Fibroblast of skin of back (primary cell): Measurements from ENCODE around the gene CCNA1. TPM values are rescaled to one million over a fixed set of nuclear protein-coding genes. Genes with fewer than 3 reads are reported as not detected.

Experiments used
- DNase-seq: peaks from one replicate; pipeline ENCODE4 v3.0.0-alpha.2; 2013
- polyA plus RNA-seq, 2 experiments: library from polyadenylated mRNA; unstranded; fragments of 120-200 nt; gene quantifications; one replicate each; pipeline ENCODE4 v1.2.1, GENCODE V29; 2013; ENCODE audit not compliant: insufficient read length in 2 of 2

The CCNA1 gene
- not detected for polyA plus RNA-seq (2013, experiment 1 of 2; ENCODE audit: insufficient read length)
- polyA plus RNA-seq (2013, experiment 2 of 2; ENCODE audit: insufficient read length), result not detected

GRCh38 chr13:36432106-36432544 lies at the start of gene CCNA1:
Gene CCNA1 (plus strand): TSS chr13:36432495. CDS start chr13:36433057, 562 bp downstream.
- no peak for DNase-seq

DNA sequence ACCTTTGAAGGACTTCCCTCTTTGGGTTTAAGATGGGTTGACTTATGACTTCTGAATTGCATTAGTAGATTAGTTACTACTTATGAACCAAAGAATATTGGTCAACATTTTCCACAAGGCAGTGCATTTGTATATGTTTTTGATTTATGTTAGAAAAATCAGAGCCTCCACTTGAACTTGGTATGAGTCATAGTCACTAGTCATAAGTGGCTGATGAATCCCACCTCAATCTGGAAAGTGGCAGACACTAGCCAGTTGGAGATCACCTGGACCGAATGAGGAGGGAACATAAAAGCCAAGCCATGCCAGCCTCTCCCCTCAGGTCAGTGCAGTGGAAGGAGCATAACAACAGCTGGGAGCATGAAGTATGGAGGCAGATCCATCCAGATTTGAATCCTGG lies 46.8 kb upstream of the CCNA1 start:
- no peak for DNase-seq

DNA sequence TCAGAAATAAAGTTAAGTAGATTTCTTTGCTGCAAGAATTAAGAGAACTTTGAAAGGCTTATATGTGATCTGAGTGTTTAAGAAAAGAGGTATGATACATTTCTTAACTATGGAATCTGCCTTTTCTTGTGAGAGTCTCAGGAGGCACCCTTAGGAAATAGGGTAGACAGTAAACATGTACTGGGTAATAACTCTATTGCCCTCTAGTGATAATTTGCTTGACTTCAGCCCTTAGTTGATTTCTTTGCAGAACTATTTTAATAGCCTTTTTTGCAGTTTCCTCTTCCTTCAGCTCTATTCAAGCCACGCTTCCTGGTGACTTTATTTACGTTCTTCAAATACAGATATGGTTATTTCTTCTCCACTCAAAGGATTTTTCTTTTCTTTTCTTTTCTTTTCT lies 37.0 kb upstream of the CCNA1 start:
- DNase-seq, result peak; percentile 64

- no peak for DNase-seq
These were observed 27.1 kb upstream of the CCNA1 start for GRCh38 chr13:36405151-36405550.

GRCh38 chr13:36412736-36413135 lies 19.6 kb upstream of the CCNA1 start:
- DNase-seq, result no peak

- DNase-seq, result no peak
These were observed 19.1 kb upstream of the CCNA1 start for GRCh38 chr13:36413161-36413560.

DNA sequence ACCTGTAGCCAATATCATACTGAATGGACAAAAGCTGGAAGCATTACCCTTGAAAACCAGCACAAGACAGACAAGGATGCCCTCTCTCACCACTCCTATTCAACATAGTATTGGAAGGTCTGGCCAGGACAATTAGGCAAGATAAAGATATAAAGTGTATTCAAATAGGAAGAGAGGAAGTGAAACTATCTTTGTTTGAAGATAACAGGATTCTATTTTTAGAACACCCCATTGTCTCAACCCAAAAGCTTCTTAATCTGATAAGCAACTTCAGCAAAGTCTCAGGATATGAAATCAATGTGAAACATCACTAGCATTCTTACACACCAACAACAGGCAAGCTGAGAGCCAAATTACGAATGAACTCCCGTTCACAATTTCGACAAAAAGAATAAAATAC lies 17.8 kb upstream of the CCNA1 start:
- DNase-seq, result no peak

GRCh38 chr13:36417331-36417730 lies 15.0 kb upstream of the CCNA1 start:
- no peak for DNase-seq

DNA sequence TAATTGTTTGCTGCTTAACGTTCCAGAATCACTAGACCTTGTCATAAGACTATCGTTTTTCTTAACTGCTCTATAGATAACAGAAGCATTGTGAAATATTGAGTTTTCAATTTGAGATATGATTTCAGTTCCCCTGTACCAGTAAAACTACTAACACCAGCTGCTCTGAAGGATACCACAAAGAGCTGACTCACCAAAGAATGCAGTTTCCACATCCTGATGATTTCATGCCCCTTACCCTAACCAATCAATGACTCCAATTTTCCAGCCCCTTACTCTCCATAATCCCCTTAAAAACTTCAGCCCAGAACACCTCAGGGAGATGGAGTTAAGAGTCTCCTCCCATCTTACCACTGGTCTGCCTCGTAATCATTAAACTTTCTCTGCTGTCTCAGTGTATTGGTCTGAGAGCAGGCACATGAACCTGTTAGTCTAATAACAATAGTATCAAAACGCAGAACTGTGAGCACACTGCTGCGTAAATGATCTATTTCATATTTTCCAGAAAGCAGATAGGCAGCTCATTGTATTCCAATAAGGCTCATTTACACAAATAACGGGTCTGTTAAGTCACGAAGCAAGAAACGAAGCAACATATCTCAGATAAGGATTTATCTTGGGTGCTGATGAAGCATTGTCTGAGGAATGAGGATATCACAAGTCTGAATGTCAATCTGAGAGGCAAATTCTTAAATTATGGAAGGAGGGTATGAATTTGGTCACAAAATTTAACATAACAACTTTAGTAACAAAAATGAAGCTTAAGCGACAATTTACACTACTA lies 14.1 kb upstream of the CCNA1 start:
- DNase-seq, result peak; percentile 46

DNA sequence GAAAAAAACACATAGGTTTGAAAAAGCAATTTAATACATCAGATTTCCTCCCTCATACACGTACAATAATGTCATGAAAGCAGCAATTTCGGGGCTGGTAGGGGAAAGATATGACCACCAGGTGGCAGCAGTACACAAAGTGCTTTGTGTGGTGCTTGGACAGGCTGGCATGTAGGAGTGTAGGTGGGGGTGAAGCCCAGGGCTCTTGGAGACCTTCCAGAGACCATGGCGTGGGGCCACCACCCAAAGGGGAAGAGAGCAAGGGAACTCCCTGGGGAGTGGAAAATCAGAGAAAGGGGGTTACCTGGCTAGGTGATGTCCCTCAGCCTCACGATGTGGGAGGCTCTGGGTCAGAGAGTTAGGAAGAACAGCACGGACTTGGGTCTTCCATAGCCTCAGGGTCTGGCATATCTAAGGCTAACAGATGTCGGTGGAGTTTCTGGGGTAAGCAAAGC lies 11.8 kb upstream of the CCNA1 start:
- DNase-seq, result peak; percentile 66

DNA sequence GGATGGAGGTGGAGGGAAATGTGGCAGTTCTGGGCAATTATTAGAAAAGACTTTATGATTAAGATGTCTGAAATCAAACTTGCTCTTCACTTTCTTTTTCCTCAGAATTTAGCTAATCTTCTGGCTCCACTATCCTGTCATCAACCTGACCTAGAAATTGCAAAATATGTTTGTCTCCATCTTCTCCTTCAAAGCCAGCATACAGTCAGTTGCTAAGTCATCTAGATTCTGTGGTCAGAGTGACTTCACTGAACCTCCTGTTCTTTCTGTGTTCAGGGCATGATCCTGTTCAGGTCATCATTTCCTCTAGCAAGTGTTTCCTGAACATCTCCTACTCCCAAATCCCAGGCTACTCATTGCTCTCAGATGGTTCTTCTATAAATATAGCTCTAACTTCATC lies 10.8 kb upstream of the CCNA1 start:
- no peak for DNase-seq

DNA sequence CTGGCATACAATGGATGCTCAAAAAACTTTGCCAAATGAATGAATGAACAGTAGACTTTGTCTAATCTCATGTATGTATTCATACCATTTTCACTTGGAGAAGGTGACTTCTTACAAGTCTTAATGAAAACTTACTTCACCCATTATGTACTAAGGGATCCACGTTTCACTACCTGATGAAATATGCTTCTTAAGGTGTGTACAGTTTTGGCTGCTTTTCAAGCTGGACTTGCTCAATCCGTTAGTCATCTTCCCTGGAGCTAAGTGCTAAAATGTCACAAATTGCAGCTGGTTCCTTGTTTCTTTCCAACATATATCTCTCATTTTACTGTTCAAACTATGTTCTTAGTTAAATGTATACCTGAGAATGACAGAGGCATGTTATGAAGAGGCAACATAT lies 4.2 kb upstream of the CCNA1 start:
- DNase-seq, result no peak

- DNase-seq, result no peak
These were observed 1.8 kb upstream of the CCNA1 start for GRCh38 chr13:36430247-36431203.

- DNase-seq, result no peak
These were observed 840 bp upstream of the CCNA1 start for GRCh38 chr13:36431204-36432105.

GRCh38 chr13:36436811-36437210 lies 4.5 kb downstream of the CCNA1 start:
- DNase-seq, result no peak

DNA sequence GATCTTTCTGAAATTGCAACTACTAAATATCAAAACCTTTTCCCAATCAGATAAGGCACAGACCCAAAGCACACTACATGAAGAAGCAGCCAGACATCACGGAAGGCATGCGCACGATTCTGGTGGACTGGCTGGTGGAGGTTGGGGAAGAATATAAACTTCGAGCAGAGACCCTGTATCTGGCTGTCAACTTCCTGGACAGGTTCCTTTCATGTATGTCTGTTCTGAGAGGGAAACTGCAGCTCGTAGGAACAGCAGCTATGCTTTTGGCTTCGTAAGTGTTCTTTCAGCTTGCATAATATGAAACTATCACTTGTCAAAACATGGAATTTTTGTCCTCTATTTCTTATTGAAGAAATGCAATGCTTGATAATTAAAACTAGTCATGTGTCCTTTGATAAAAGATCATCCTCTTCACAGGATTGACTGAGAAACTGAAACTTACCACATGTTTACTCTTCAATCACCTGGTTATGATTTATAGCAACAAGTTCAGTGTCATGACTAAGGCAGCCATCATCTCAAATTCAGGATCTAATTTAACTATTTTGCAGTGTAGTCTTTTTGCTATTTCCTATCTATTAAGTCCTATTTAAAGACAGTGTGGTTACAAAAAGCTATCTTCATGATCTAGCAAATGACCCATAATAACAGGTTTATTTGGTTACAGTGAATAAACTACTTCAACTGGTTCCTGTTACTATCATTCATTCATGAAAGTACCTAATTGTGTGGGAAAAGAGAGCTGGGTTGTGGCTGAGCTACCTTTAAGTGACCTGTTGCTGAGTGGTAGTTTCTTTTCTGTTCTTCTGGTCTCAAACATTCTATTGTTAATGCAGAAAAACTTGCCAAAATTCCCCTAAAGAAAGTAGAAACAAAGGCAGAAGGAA lies 6.5 kb downstream of the CCNA1 start:
- no peak for DNase-seq

DNA sequence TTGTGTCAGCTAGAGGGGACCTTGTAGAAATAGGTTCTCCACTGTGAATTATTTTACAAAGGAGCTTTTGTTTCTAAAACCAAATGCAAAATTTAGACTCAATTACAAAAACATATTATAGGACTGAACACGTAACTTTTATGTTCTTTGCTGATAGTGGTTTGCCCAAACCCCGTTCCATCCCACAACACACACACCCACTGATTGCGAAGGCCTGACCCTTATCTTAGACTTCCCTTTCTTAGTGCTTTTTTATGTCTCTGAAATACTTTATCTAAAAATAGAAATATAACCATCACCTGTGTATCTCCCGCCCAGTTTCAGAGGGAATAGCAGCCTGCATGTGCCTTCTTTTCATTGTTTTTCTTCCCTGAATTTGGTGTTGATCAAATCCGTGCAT lies 13.0 kb downstream of the CCNA1 start:
- no peak for DNase-seq

GRCh38 chr13:36445891-36446351 lies 13.6 kb downstream of the CCNA1 start:
- no peak for DNase-seq

- DNase-seq, result no peak
These were observed 15.2 kb downstream of the CCNA1 start for GRCh38 chr13:36447501-36447900.

GRCh38 chr13:36450534-36450933 lies 18.2 kb downstream of the CCNA1 start:
- no peak for DNase-seq

- peak; percentile 19 for DNase-seq
These were observed 21.2 kb downstream of the CCNA1 start for GRCh38 chr13:36453516-36453915.
